GM15510 (cell line): ENCODE data around the gene BCAR3.

Experiments
- POLR2A ChIP-seq: IDR thresholded peaks from 3 replicates; pipeline ENCODE4 v1.6.1; 2011; ENCODE audit warnings: borderline replicate concordance; ENCODE audit not compliant: insufficient read length; ENCODE audit errors: extremely low read depth

Gene BCAR3

DNA sequence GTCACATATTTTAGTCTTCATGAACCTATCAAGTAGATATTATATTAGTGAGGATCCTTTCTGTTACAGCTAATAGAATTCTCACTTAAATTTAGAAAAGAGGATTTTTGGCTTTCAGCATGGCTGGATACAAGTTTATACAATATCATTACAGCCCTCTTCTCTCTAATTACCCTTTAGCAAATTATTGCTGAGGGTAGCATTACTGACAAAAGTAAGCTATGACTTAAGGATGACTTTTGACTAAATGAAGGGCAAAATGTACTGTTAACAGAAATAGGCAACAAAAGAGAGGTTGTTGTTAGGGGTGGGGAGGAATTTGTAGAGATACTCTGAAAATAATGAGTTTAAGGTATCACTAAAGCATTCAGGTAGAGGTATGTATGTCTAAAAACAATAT, 148.0 kb downstream of the BCAR3 start:
- no peak for TF ChIP-seq POLR2A

GRCh38 chr1:93532780-93533378, 148.8 kb downstream of the BCAR3 start:
- no peak for TF ChIP-seq POLR2A

- no peak for TF ChIP-seq POLR2A
Observed at GRCh38 chr1:93531193-93531592, 150.4 kb downstream of the BCAR3 start.

DNA sequence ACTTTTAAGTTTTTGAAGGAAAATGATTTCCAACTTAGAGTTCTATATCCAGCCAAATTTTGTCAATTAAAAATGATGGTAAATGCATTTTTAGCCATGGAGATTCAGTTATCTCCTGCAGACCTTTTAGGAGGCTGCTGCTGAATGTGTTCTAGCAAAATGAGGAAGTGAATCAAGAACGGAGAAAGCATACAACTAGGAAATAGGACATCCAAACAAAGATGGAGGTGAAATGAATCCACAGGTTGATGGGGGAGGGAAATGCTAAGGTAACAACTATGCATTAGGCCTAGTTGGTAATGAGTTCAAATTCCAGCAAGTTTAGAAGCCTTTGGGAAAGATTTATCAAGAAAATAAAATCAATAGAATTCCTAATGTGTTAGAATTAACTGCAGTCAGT, 153.2 kb downstream of the BCAR3 start:
- TF ChIP-seq POLR2A: no peak

DNA sequence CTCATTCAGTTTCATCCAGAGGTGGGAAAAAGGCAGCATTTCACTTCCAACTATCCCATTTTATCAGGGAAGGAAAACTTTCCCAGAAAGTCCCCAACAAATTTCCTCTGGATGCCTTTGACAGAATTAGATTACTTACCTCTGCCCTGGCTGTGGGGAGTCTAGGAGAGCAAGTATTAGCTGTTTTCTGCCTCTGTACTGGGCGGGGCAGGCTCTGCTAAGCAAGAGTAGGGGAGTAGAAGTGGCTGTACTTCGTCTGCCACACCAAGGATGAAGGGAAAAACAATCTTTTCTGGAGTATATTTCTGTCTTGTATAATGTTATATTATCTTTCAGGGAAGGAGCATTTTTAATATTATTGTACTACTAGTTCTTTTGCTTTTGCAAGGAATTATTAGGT, 155.2 kb downstream of the BCAR3 start:
- no peak for TF ChIP-seq POLR2A

DNA sequence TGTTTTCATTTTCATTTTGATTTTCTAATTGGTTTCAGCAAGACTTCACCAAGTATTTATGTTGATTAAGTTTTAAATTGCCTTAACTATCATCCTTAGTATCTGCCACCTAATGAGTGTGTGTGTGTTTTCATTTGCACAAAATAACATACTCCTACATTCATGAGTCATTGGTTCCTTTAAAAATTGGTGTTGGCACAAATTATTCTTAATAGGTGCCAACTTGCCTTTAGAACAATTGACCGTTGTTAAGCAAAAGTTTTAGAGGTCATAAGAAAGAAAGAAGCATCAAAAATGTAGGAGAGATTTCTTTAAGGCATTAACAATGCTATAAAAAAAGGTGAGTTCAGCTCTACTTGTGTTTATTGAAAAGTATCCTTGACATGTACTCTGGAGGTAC, 156.2 kb downstream of the BCAR3 start:
- no peak for TF ChIP-seq POLR2A

GRCh38 chr1:93522721-93523120, 158.9 kb downstream of the BCAR3 start:
- no peak for TF ChIP-seq POLR2A

DNA sequence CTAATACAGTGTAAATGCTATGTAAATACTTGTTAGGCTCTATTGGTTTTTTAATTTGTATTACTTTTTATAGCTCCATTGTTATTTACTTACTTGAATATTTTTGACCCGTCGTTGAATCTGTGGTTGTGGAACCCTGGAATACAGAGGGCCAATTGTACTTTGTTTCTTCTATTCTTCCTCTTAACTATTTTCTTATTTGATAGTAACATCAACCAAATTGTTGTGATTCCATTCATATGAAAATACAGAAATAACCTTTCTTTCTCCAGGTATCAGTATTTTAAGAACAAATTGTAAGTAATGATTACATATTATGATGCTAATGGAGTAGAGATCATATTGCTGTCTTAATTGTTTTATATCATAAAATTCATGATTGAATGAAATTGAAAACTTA, 160.0 kb downstream of the BCAR3 start:
- TF ChIP-seq POLR2A: no peak

DNA sequence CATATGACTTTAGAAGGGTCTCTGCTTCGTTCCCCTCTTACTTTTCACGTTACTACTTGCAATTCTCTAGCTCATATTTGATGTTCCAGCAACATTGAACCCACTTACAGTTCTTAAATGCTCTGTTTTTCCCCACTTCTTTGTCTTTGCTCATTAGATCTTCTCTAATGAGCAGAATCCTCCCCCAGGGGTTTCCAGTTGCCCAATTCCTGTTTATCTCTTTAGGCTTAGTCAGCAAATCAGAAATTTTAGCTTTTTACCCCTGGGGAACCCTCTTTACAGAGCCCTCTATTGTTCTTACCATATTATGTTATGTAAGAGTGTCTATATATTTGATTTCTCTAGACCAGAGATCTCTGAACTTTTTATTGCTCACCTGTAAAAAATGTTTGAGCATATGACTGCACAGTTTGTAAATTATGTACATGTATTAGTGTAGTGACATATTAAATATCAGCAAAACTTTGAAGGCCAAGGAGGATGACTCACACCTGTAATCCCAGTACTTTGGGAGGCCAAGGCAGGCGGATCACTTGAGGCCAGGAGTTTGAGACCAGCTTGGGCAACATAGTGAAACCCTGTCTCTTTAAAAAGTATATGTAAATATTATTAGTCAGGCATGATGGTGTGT, 162.3 kb downstream of the BCAR3 start:
- no peak for TF ChIP-seq POLR2A

DNA sequence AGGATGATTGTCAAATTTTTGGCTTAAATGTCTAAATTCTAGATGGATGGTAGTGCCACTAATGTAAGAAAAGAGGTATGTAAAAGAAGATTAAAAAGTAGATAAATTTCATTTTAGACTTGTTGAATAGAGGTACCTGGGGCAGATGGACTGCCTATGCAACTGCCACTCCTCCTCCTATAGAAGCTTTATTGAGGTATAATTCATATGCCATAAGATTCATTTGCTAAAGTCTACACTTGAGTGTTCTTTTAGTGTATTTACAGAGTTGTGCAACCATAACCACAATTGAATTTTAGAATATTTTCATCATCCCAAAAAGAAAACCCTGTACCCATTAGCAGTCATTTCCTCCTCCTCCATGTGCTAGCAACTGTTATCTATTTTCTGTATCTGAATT, 163.1 kb downstream of the BCAR3 start:
- TF ChIP-seq POLR2A: no peak

- no peak for TF ChIP-seq POLR2A
Observed at GRCh38 chr1:93516164-93516563, 165.5 kb downstream of the BCAR3 start.
